NB4 (cell line): ENCODE data around the gene SYT12.
"Not testable (repeated sequence)": the region's sequence is repeated elsewhere in the genome, so short reads cannot be mapped to it uniquely, and the experiment has no call there.

Source experiments
- MYC ChIP-seq: IDR thresholded peaks from 2 replicates; pipeline ENCODE4 v1.6.1; 2011; ENCODE audit warnings: low read depth, low read length
- POLR2A ChIP-seq: IDR thresholded peaks from 2 replicates; pipeline ENCODE4 v1.6.1; 2011; ENCODE audit warnings: mild to moderate bottlenecking; ENCODE audit not compliant: insufficient read length; ENCODE audit errors: extremely low read depth
- TF ChIP-seq, protein P1 (sequence below): IDR thresholded peaks from one replicate; pipeline ENCODE4 v1.5.1; 2012; ENCODE audit warnings: low read depth, low read length
- TF ChIP-seq, protein P2 (sequence below): IDR thresholded peaks from 2 replicates; pipeline ENCODE4 v1.6.1; 2011; ENCODE audit warnings: low read depth, low read length

DNA sequence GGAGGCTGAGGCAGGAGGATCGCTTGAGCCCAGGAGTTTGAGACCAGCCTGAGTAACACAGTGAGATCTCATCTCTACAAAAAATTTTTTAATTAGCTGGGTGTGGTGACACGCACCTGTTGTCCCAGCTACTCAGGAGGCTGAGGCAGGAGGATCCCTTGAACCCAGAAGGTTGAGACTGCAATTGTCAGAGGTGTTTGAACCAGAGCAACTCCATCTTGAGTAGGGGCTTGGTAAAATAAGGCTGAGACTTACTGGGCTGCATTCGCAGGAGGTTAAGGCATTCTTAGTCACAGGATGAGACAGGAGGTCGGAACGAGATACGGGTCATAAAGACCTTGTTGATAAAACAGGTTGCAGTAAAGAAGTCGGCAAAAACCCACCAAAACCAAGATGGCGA is 17.7 kb upstream of the SYT12 start:
- not testable (repeated sequence) for TF ChIP-seq POLR2A, MYC
- TF ChIP-seq, protein P1, sequence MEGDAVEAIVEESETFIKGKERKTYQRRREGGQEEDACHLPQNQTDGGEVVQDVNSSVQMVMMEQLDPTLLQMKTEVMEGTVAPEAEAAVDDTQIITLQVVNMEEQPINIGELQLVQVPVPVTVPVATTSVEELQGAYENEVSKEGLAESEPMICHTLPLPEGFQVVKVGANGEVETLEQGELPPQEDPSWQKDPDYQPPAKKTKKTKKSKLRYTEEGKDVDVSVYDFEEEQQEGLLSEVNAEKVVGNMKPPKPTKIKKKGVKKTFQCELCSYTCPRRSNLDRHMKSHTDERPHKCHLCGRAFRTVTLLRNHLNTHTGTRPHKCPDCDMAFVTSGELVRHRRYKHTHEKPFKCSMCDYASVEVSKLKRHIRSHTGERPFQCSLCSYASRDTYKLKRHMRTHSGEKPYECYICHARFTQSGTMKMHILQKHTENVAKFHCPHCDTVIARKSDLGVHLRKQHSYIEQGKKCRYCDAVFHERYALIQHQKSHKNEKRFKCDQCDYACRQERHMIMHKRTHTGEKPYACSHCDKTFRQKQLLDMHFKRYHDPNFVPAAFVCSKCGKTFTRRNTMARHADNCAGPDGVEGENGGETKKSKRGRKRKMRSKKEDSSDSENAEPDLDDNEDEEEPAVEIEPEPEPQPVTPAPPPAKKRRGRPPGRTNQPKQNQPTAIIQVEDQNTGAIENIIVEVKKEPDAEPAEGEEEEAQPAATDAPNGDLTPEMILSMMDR = not testable (repeated sequence)
- TF ChIP-seq, protein P2, sequence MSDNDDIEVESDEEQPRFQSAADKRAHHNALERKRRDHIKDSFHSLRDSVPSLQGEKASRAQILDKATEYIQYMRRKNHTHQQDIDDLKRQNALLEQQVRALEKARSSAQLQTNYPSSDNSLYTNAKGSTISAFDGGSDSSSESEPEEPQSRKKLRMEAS = not testable (repeated sequence)
